ENCODE data around the gene BRD7.

The BRD7 gene

DNA sequence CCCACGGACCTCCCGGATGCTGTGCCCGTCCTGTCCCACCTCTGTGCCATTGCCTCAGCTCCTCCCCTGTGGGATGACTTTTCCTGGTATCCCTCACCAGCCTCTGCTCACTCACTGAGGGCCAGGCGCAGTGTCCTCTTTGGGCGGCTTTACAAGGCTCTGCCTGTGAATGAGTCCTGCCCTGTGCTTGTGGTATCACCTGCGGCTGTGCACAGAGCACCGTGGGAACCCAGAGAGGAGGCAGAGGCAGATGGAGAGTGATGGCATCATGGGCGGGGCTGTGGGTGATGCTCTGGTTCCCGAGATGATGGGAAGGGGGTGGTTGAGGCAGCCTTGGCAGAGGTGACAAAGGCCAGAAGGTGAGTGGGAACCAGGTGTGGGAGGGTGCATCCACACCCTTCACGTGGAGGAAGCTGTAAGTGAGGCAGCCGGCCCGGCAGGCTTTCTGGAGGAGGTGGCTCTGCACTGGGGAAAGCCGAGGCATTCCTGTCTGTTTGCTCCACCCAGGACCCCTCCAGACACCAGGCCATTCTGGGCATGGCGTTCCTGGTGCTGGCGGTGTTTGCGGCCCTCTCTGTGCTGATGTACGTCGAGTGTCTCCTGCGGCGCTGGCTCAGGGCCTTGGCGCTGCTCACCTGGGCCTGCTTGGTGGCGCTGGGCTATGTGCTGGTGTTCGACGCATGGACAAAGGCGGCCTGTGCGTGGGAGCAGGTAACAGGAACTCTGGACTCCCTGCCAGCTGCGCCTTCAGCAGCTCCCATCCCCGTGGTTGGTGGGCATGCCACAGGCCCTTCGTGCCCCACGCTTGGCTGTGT is 78.6 kb downstream of the BRD7 start:
- DNase-seq (ENCODE audit: low read depth in 2 of 2), result no peak

DNA sequence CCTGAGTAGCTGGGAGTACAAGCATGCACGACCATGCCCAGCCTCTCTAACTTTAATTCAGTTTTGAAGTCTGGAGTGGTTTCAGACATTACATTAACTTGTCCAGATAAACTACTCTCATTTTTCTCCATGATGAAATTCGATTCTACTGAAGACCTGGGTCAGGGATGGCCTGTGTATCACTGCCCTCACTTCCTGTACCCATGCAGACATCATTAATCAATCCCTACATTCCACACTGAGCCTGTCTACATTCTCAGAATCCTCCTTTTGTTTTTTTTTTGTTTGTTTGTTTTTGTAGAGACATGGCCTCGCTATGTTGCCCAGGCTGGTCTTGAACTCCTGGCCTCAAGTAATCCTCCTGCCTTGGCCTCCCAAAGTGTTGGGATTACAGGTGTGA is 79.9 kb downstream of the BRD7 start:
- DNase-seq (ENCODE audit: low read depth in 2 of 2), result no peak

- DNase-seq (ENCODE audit: low read depth in 2 of 2), result no peak
These were observed 80.8 kb downstream of the BRD7 start for GRCh38 chr16:50288026-50288425.

- no peak for DNase-seq (ENCODE audit: low read depth in 2 of 2)
These were observed 82.1 kb downstream of the BRD7 start for GRCh38 chr16:50286681-50287080.

DNA sequence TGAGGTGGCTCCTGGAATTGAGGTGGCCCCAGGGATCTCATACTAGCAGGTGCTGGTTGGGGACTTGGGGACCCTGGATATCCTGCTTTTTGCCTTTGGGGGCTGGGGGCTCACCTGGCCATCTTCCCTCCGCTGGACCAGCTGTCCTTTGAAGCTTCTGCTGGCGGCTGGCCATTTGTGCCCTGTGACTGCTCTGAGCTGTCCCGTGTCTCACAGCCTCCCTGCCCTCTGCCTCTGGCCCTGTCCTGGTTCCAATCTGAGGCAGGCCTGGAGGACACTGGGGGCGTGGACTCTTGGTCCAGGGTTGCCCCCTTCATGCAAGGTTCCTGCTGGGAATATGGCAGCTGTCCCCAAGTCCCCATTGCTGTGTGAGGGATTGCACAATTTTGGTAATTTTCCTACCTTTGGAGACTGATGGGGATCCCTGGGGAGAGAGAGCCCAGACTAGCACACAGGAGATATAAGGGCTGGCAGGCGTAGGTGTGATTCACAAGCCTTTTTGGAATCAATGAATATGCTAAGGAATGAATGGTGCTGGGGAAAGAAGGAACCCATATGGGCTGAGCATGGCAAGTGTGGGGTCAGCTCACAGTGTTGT is 83.3 kb downstream of the BRD7 start:
- no peak for DNase-seq (ENCODE audit: low read depth in 2 of 2)

- DNase-seq (ENCODE audit: low read depth in 2 of 2), result no peak
These were observed 84.5 kb downstream of the BRD7 start for GRCh38 chr16:50284131-50284911.

DNA sequence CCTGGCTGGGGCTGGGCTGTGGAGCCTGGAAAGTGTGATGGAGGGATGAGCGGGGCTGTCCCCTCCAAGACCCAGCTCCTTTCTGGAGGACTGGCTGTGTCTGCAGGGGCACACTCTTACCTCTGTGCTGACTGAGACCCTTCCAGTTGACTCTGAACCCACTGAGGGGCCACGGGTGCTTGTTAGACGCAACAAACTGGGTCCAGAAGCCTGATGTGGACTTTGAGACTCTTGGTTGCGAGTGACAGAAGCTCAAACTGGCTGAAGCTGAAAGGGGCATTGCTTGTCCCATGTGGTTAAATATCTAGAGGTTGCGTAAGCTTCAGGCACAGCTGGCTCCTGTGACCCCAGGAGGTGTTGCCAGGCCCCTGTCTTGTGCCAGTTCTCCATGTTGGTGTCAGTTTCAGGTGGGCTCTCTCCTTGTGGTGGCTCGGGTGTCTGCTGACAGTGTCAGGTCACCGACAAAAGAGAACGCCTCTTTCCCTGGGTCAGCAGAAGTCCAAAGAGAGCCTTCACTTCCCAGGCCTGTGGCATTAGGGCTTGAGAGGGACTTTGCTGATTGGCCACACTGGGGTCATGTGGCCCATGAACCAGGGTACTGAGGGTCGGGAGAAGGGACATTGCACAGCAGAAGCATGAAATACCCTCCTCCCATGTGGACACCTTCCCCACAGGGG is 85.7 kb downstream of the BRD7 start:
- no peak for DNase-seq (ENCODE audit: low read depth in 2 of 2)

- DNase-seq (ENCODE audit: low read depth in 2 of 2), result peak in 1 of 2 donors; percentile 37
These were observed 86.7 kb downstream of the BRD7 start for GRCh38 chr16:50282010-50282538.

DNA sequence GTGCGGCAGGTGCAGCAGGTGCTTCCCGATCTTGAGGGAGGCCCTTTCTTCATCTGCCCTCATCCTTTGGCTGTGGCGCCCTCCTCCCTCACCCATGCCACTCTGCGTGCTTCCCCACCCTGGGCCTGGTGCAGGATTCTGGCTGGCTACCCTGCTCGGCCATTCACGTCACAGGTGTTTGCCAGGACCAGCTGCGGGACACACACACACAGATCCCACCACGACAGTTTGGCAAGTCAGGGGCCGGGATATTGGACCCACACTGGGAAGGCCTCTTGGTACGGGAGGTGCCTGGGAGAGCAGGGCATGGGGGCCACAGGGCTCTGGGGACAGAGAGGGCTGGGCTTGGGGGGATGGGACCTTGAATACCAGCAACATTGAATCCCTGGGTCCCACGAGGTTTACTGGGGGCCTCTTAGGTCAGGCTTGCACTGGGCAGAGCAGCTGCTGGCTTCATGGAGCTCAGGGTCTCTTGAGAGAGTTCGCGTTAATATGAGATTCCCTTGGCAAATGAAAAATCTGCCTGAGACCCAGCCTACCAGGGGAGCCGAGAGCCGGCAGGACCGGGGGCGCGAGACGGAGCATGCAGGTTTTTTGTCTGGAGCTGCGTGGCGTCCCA is 87.3 kb downstream of the BRD7 start:
- DNase-seq (ENCODE audit: low read depth in 2 of 2), result no peak

DNA sequence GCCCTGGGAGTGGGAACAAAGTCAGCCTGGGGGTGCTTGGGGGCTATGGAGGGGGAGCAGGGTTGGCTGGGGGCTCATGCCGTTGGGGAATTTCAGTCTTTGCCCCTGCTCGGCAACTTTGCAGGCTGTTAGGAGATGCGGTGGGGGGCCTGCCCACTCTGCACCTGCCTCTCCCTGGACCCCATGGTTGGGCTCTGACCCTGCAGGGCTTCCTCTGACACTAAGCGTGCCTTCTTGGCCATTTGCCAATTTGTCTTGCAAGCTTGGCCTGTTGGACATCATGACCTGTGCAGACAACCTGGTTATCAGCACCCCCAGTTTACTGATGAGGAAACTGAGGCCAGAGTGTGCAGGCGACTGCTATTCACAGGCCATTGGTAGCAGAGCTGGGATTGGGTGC is 87.9 kb downstream of the BRD7 start:
- DNase-seq (ENCODE audit: low read depth in 2 of 2), result no peak

DNA sequence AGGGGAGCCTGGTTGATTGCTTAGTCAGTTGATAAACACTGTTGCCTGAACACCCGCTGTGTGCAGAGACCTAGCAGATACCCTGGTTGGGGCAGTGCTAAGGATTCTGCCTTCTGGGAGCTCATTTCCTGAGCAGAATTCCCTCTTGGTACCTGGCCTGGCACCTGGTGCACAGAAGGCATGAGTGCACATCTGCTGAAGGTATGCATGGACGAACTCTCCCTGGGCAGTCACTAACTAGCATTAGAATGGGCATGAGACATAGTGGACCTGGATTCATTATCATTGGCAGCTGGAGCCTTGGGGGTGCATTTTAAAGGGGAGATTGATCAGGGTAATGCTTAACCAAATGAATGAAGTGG is 89.3 kb downstream of the BRD7 start:
- DNase-seq (ENCODE audit: low read depth in 2 of 2), result no peak

GRCh38 chr16:50278251-50278650 is 90.5 kb downstream of the BRD7 start:
- no peak for DNase-seq (ENCODE audit: low read depth in 2 of 2)

DNA sequence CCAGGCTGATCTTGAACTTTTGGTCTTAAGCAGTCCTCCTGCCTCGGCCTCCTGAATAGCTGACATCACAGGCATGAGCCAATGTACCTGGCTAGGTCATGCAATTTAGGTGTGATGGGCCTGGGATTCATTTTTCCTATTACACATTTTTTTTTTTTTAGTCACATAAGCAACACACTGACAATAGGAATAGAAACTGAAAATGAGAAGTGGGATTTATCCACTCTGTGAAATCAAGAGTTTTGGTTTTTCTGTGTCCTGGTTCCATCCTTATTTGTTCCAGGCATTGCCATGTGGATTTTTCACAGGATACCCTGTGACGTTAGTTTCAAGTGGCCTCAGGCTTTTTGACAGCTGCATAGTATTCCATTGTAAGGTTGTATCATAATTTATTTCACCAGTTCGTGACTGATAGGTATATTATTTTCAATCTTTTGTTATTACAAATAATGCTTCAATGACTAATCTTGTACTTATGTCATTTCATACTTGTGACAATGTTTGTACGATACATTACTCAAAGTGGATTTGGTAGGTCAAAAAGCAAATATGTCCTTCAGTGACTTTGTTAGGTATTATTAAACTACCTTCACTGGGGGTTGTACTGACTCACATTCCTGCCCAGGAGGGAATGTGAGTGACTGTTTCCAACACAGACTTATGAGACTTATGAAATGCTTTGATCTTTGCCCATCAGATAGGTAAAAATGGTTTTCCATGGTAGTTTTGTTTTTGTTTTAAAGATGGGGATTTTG is 91.8 kb downstream of the BRD7 start:
- DNase-seq (ENCODE audit: low read depth in 2 of 2), result no peak

DNA sequence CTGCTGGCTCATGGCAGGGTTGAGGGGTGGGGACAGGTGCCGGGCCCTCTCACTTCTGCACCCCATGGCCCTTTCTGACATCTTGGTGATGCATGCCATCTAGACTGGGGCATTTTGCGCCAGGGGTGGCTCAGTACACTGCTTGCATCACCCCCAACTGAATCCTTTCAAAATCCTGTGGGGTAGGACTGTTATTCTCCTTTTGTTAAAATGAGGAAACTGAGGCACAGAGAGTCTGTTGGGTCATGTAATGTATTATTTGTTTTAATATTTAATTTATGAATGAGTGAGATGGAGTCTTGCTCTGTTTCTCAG is 92.5 kb downstream of the BRD7 start:
- no peak for DNase-seq (ENCODE audit: low read depth in 2 of 2)

- DNase-seq (ENCODE audit: low read depth in 2 of 2), result no peak
These were observed 93.1 kb downstream of the BRD7 start for GRCh38 chr16:50275428-50276325.

DNA sequence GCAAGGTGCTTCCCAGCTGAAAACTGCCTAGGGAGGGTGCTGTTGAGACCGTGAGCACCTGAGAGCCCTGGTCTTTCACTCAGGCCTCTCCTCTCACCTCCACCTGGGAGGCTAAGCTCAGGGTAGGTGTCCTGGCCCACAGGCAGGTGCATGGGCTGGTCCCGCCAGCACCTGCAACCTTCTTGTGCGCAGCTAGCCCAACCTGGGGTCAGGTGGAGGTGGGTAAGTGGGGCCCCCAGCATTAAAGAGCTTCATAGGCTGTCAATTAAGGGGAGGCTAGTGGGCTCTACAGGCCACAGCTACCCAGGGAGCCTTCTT is 93.7 kb downstream of the BRD7 start:
- DNase-seq (ENCODE audit: low read depth in 2 of 2), result no peak

DNA sequence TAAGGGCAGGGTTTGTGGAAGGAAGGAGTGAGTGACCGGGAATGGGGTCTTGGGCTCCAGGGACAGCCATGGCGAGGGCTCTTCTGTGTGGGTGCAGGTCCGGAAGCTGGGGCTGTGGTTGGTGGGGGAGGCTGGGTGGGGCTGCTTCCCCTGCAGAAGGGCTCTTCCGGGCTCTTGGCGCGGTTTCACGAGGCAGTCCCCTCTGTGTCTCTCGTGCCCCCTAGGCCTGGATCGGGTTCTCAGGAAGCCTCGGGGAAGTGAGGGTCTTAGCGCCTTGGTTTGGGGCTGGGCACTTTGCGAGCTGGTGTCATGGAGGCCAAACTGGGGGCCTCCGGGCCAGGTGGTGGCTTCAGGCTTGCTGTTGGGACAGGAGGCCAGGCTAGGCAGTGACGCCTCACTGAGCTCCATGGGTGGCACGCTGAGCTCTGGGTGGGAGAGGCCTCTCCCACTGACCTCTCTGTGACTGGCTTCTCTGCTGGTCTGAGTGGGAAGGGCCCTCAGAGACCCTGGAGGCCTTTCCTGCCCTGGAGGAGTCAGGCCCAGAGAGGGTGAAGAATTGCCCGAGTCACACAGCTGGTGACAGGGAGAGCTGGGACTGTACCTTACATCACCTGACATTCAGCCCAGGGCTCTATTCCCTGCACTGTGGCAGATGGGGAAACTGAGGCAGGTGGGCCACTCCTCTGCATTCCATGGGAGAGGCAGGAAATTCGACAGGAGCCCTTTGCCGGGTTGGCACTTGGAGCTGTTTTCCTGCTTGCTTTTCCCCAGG is 94.3 kb downstream of the BRD7 start:
- DNase-seq (ENCODE audit: low read depth in 2 of 2), result peak; percentile 36 to 37

DNA sequence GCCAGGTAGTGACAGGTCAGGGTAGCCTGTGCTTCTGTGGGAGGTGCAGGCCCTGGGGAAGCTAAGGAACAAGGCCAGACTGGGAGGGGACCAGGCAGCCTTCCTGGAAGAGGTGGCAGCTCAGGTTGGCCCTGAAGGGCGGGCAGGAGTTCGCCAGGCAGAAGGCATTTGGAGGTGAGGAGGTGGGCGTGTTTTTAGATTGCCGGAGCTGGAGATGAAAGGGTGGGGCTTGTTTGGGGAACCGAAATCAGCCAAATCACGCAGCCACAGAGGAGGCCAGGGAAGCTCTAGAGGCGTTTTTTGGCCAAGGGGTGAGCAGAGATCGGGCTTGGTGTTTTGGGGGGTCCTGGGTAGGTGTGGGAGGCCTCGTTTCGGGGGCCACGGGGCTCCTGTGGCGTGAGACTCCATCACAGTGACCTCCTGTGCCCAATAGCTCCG is 94.9 kb downstream of the BRD7 start:
- DNase-seq (ENCODE audit: low read depth in 2 of 2), result no peak

DNA sequence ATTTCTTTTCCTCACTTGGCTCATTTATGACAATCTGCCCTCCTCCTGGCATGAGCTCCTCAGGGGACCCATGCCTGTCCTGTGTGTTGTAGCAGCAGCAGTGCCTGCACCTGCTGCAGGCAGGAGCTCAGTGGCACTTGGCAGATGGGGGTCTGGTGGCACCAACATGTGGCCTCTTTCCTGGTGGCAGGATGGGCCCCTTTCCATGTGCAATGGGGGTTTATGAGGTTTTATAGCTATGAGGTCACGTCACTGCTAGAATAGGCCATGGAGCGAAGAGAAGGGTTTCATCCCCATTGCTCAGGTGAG is 95.5 kb downstream of the BRD7 start:
- DNase-seq (ENCODE audit: low read depth in 2 of 2), result no peak

All from stimulated activated CD8-positive, alpha-beta memory T cell treated with anti-CD3 and anti-CD28 coated beads, Interleukin-2, amount 100 ng/mL, for 48 hours (primary cell).